HepG2 (cell line): Measurements from ENCODE around the gene MFSD6.

Experiments used
- ARNT ChIP-seq: fragments of 450-650 bp; IDR thresholded peaks from 2 replicates; pipeline ENCODE4 v1.6.1; 2017
- ELF4 ChIP-seq: sonication (generic); formaldehyde crosslinking; IDR thresholded peaks from 2 replicates; pipeline ENCODE4 v1.5.0; 2020; ENCODE audit warnings: missing genetic modification reagents, mild to moderate bottlenecking, moderate library complexity, borderline replicate concordance
- EZH2 ChIP-seq: conservative IDR thresholded peaks from 2 replicates; pipeline ENCODE4 v1.6.1; 2012; ENCODE audit warnings: mild to moderate bottlenecking, low read depth, low read length, moderate library complexity
- FOXK2 ChIP-seq: fragments of 450-650 bp; IDR thresholded peaks from 2 replicates; pipeline ENCODE4 v1.6.1; 2016
- HDAC1 ChIP-seq: sonication (generic); formaldehyde crosslinking; IDR thresholded peaks from 2 replicates; pipeline ENCODE4 v1.5.1; 2020; ENCODE audit warnings: mild to moderate bottlenecking, missing genetic modification reagents
- POLR2A ChIP-seq, 2 experiments: IDR thresholded peaks; 2 replicates each; pipeline ENCODE4 v1.6.1; 2011; ENCODE audit warnings: low read depth in 2 of 2, low read length in 2 of 2, mild to moderate bottlenecking in 1 of 2, moderate library complexity in 1 of 2; ENCODE audit not compliant: insufficient read depth in 1 of 2
- ZNF274 ChIP-seq: sonication (generic); formaldehyde crosslinking; IDR thresholded peaks from 2 replicates; pipeline ENCODE4 v1.5.1; 2020; ENCODE audit warnings: mild to moderate bottlenecking, missing genetic modification reagents
- TF ChIP-seq, protein P1 (sequence below): sonication (generic); formaldehyde crosslinking; IDR thresholded peaks from 2 replicates; pipeline ENCODE4 v1.5.0; 2020; ENCODE audit warnings: mild to moderate bottlenecking, missing genetic modification reagents, moderate library complexity
- TF ChIP-seq, protein P2 (sequence below): sonication (generic); formaldehyde crosslinking; IDR thresholded peaks from 2 replicates; pipeline ENCODE4 v1.8.1; 2022; ENCODE audit warnings: mild to moderate bottlenecking, missing genetic modification reagents
- TF ChIP-seq, protein P3 (sequence below): IDR thresholded peaks from 2 replicates; pipeline ENCODE4 v1.6.1; 2016; ENCODE audit warnings: missing compliant biosample characterization, missing genetic modification reagents, borderline replicate concordance
- TF ChIP-seq, protein P4 (sequence below): sonication (generic); formaldehyde crosslinking; IDR thresholded peaks from 2 replicates; pipeline ENCODE4 v1.4.0; 2020; ENCODE audit warnings: mild to moderate bottlenecking, missing genetic modification reagents, borderline replicate concordance

DNA sequence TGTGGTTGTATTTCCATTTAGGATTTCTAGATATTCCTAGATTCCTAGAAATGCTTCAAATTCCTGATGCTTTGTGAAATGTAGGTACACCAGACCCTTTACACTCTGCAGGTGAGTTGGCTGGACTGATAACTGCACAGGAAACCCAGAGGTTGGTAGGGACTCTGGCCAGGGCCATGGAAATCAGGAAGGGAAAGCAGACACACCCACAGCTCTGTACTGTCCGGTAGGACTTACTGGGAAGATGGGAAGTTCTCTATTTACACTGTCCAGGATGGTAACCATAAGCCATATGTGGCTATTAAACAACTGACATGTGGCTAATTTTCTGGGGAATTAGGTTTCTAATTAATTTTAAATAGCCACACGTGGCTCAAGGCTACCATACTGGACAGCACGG lies 94.9 kb downstream of the MFSD6 start:
- TF ChIP-seq POLR2A (IDR thresholded peaks at IDR 0.05; ENCODE audit: insufficient read depth in 1 of 2, low read depth in 2 of 2, low read length in 2 of 2) (no peak), FOXK2 (no peak), HDAC1 (CRISPR knock-in tag) (no peak), ZNF274 (CRISPR knock-in tag) (no peak), ARNT (no peak), EZH2 (no peak), ELF4 (CRISPR knock-in tag) (no peak)
- TF ChIP-seq, protein P1, sequence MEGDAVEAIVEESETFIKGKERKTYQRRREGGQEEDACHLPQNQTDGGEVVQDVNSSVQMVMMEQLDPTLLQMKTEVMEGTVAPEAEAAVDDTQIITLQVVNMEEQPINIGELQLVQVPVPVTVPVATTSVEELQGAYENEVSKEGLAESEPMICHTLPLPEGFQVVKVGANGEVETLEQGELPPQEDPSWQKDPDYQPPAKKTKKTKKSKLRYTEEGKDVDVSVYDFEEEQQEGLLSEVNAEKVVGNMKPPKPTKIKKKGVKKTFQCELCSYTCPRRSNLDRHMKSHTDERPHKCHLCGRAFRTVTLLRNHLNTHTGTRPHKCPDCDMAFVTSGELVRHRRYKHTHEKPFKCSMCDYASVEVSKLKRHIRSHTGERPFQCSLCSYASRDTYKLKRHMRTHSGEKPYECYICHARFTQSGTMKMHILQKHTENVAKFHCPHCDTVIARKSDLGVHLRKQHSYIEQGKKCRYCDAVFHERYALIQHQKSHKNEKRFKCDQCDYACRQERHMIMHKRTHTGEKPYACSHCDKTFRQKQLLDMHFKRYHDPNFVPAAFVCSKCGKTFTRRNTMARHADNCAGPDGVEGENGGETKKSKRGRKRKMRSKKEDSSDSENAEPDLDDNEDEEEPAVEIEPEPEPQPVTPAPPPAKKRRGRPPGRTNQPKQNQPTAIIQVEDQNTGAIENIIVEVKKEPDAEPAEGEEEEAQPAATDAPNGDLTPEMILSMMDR (CRISPR knock-in tag): no peak
- TF ChIP-seq, protein P2, sequence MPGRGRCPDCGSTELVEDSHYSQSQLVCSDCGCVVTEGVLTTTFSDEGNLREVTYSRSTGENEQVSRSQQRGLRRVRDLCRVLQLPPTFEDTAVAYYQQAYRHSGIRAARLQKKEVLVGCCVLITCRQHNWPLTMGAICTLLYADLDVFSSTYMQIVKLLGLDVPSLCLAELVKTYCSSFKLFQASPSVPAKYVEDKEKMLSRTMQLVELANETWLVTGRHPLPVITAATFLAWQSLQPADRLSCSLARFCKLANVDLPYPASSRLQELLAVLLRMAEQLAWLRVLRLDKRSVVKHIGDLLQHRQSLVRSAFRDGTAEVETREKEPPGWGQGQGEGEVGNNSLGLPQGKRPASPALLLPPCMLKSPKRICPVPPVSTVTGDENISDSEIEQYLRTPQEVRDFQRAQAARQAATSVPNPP (CRISPR knock-in tag): no peak
- TF ChIP-seq, protein P3, sequence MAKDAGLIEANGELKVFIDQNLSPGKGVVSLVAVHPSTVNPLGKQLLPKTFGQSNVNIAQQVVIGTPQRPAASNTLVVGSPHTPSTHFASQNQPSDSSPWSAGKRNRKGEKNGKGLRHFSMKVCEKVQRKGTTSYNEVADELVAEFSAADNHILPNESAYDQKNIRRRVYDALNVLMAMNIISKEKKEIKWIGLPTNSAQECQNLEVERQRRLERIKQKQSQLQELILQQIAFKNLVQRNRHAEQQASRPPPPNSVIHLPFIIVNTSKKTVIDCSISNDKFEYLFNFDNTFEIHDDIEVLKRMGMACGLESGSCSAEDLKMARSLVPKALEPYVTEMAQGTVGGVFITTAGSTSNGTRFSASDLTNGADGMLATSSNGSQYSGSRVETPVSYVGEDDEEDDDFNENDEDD (CRISPR knock-in tag): no peak
- TF ChIP-seq, protein P4, sequence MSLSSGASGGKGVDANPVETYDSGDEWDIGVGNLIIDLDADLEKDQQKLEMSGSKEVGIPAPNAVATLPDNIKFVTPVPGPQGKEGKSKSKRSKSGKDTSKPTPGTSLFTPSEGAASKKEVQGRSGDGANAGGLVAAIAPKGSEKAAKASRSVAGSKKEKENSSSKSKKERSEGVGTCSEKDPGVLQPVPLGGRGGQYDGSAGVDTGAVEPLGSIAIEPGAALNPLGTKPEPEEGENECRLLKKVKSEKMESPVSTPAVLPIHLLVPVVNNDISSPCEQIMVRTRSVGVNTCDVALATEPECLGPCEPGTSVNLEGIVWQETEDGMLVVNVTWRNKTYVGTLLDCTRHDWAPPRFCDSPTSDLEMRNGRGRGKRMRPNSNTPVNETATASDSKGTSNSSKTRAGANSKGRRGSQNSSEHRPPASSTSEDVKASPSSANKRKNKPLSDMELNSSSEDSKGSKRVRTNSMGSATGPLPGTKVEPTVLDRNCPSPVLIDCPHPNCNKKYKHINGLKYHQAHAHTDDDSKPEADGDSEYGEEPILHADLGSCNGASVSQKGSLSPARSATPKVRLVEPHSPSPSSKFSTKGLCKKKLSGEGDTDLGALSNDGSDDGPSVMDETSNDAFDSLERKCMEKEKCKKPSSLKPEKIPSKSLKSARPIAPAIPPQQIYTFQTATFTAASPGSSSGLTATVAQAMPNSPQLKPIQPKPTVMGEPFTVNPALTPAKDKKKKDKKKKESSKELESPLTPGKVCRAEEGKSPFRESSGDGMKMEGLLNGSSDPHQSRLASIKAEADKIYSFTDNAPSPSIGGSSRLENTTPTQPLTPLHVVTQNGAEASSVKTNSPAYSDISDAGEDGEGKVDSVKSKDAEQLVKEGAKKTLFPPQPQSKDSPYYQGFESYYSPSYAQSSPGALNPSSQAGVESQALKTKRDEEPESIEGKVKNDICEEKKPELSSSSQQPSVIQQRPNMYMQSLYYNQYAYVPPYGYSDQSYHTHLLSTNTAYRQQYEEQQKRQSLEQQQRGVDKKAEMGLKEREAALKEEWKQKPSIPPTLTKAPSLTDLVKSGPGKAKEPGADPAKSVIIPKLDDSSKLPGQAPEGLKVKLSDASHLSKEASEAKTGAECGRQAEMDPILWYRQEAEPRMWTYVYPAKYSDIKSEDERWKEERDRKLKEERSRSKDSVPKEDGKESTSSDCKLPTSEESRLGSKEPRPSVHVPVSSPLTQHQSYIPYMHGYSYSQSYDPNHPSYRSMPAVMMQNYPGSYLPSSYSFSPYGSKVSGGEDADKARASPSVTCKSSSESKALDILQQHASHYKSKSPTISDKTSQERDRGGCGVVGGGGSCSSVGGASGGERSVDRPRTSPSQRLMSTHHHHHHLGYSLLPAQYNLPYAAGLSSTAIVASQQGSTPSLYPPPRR (CRISPR knock-in tag): no peak
